IPS DF 19.7 (cell line): ENCODE data around the gene CTSZ.

ENCODE experiments used
- DNase-seq: peaks from one replicate; pipeline ENCODE4 v3.0.0-alpha.2; 2013; ENCODE audit warnings: low read depth, low spot score

The CTSZ gene

DNA sequence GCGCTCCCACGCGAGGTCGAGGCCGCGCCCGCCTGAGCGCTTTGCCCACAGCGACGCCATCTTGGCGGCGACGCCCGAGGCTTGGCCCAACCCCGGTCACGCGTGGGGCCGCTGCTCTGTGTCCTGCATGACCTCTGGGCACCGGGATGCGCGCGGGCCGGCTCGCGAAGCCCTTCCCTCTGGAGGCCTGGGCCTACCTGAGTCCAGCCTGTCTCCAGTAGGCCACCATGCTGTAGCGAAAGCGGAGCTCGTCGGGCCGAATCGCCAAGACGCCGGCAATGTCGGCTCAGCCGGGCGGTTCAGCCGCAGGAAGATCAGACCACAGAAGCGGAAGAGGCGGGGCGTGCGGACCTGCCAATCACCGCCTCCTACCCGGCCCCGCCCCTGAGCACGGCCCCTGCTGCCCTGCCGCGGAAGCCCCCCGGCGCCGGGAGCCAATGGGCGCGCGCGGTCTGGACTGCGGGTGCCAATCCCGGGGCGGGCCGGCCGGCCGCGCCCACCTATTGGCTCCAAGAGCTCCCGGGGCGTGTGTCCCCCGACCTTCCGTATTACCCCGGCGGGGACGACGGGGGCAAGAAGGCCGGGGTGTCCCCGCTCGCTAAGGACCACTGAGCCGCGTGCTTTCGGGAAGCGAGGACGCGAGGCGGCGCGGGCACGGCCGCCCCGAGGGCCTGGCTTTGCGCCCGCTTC, 25.1 kb upstream of the CTSZ start, which contains the start of gene ATP5F1E:
ATP5F1E (minus strand) TSS at position 313 of the 690 bp plus-strand sequence; CDS start at position 229, 84 bp downstream.
- DNase-seq: no peak

DNA sequence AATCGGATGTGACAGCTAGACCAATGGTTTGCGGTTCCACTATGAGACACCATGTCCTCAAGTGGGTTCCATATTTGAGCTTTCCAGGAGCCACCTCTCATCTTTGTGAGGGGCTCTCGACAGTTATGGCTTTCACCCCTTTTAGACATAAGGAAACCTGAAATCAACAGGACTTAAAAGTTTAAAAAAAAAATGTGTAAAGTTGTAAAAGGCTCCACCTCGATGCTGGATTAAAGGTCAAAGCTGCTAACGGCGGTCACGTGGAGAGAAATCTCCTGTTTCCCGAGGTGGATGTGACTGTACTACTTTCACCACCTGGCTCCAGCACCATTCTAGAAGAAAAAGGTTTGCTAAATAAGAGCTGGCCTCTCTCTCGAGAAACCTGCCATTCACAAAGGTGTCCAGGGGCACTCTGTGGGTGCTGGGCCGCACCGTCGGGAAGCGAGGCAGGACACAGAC, 24.5 kb upstream of the CTSZ start:
- no peak for DNase-seq

- DNase-seq: no peak
These were observed 24.0 kb upstream of the CTSZ start for GRCh38 chr20:59030911-59031563.

- DNase-seq: no peak
These were observed 21.8 kb upstream of the CTSZ start for GRCh38 chr20:59028812-59029211.

DNA sequence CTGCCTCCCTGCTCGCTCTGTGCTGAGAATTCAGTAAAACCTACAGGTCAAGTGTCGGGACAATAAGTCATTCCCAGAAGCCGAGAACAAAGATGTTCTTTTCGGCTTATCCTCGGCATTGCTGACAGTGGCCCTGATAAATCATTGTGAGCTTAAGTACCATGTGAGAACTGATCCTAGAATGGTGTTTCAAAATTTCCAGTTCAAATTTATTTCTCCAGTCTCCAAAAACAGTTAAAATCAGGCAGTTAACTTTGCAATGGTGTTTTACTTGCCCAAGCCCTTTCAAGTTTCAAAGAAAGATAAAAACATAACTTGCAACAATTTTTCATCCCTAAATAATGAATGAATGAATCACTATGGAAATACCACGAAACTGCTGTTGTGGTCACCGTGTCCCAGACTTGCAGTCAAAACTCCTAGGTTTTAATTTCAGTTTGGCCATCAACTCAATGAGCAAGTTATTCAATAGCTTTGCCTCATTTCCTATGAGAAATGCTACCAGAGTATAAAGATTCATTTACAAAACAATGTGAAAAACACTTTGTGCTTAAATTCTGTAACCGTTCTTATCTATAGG, 20.8 kb upstream of the CTSZ start:
- no peak for DNase-seq

DNA sequence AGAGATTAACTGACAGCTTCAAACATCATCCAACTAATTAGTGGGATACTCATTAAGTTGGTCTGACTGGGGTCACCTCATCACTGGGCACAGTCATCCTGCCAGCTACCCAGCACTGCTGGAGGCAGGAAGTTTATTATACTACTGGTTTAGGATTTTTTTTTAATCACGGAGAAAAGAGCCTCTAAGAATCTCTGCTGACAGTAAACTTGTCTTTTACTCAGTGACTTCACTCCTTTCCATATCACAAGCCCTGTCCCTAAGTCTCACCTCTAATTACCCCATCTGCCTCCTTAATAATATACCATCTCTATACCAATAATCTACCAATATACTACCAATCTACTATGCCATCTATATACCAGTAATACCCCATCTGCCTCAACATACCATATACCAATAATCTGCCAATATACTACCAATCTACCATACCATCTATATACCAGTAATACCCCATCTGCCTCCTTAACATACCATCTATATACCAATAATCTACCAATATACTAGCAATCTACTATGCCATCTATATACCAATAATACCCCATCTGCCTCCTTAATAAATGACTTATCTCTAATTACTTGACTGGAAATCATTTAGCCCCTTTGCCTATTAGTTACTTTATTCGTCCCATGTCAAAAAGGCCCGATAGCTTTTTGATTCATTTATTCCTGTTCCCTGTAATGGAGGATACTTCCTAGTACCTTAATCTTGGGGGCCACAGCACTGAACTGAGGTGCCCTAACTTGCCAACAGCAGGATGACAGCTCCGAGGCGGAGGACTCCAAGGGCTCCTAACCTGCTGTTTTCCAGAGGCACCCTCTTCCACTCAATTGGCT, 20.1 kb upstream of the CTSZ start:
- DNase-seq: no peak

GRCh38 chr20:59025511-59025910, 18.5 kb upstream of the CTSZ start:
- no peak for DNase-seq

DNA sequence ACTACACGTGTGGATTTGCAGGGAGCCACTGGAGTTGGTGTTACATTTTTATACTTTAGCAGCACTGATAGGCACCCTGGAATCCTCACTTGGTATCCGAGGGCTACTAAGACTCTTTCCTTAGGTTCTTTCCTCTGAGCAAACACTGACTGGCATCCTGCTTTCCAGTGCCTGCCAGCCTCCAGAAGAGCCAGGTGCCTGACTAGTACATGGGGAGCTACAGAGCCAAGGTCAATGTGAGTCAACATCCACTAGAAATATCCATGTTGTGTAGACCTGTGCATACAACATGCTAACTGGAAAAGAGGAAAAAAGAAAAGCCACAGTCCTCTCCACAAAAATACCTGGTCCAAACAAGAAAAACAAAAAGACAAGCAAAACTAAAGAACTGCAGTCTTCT, 18.0 kb upstream of the CTSZ start:
- DNase-seq: no peak

GRCh38 chr20:59024111-59024530, 17.1 kb upstream of the CTSZ start:
- no peak for DNase-seq

DNA sequence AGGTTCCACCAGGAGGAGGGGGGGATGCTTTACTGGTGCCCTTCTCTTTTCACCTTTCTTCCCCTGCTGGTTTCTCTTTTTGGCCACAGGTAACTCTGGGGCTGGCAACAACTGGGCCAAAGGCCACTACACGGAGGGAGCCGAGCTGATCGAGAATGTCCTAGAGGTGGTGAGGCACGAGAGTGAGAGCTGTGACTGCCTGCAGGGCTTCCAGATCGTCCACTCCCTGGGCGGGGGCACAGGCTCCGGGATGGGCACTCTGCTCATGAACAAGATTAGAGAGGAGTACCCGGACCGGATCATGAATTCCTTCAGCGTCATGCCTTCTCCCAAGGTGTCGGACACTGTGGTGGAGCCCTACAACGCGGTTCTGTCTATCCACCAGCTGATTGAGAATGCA, 16.6 kb upstream of the CTSZ start:
- no peak for DNase-seq

- DNase-seq: no peak
These were observed 15.7 kb upstream of the CTSZ start for GRCh38 chr20:59022754-59023153.

DNA sequence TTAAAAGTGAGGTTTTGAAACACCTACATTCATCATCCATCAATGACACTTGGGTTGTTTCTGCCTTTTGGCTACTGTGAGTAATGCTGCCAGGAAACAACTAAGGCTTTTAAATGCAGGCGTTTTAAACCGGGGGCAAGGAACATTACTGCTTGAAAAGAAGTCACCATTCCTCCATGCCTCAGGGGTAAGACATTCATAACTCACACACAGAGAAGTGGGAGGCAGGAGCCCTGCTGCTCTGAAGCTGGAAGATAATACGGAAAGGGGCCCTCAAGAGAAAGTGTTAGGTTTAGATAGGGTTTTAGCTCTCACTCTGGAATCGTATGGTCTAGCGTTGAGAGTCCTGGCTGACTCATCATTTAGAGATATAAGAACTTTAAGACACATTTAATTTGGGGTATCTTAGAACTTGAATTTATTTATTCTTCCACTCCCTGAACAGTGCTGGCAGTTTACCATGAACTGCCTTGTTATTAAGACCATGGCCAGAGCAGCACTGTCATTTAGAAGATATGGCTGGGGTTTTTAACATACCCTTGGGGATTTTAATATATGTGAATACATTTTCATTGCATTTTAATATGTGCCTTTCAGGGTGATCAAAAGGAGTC, 14.0 kb upstream of the CTSZ start:
- DNase-seq: no peak

DNA sequence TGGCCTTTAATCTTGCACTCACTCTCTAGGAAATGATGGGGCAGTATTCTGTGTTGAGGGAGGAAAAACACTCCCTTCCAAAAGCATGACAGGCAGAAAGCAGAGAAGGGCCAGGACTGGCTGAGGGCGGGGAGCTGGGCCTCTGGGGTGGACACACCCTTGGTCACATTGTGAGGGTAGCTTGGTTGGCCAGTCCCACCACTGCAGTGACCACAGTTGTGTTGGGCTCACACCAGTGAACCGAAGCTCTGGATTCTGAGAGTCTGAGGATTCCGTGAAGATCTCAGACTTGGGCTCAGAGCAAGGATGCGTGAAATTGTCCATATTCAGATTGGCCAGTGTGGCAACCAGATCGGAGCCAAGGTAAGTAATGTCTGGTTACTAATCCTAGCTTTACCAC, 12.2 kb upstream of the CTSZ start, which contains the start of gene TUBB1:
TUBB1 (plus strand) TSS at position 213 of the 400 bp plus-strand sequence; CDS start at position 307, 94 bp downstream.
- no peak for DNase-seq

GRCh38 chr20:59018817-59019216, 11.8 kb upstream of the CTSZ start:
- DNase-seq: no peak

DNA sequence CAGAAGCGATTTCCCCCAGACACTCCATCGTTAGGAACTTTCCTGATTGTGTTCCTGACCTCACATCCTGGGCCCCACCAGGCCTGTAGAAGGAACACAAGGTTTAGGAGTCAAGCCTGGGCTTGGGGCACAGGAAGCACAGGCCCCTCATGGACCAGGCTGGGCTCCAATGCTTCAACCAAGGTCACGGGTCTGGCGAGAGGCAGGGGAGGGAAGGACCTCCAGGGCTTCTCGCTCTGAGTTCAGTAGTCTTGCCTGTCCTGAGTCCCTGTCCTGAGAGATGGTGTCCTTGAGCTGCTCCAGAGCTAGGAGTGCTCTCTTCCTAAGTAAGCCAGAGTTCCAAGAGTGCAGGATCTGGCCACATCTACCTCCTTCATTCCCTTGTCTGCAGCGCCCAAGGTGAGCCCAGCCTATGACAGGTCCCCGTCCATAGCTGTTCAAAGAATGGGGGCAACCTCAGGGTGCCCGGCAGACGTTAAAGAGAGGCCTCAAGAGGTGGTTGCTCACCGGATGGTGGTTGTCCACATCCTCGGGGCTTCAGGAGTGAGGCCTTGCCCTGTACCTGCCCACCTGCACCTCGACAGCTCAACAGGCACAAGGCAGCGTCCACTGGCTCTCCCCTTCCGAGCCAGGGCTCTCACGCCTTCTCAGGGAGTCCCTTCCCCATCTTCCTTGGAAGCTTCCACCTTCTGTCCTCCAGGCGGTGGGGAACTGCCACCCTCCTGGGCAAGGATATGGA, 10.6 kb upstream of the CTSZ start:
- DNase-seq: no peak

DNA sequence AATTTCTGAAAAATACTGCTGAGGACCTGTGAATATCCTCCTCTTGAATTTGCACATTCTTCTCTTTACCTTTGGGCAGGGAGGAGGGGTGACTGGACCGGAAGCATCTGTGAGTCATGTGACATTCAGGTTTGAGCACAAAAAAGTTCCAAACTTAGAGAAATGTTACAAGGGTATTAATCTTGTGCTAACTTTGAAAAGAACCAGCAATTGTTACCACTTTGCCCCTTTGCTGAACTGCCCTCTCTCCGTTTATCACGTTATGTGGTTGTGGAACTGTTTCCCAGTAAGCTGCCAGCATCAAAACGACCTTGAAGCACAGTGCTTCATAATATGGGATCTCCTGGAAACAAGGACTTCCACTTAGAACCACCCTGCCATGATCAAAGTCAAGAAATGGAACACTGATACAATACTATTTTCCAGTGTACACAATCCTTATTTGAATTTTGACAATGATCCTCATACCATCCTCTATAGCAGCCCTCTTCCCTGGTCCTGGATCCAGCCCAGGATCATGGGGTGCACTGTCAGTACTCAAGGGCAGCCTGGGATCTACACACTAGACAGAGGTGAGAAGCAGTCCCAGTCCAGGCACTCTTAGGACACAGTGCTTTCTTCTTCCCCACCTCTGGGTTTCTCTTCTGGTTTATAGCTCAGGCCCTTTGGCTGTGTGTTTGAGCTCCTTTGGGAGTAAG, 9.9 kb upstream of the CTSZ start:
- no peak for DNase-seq

DNA sequence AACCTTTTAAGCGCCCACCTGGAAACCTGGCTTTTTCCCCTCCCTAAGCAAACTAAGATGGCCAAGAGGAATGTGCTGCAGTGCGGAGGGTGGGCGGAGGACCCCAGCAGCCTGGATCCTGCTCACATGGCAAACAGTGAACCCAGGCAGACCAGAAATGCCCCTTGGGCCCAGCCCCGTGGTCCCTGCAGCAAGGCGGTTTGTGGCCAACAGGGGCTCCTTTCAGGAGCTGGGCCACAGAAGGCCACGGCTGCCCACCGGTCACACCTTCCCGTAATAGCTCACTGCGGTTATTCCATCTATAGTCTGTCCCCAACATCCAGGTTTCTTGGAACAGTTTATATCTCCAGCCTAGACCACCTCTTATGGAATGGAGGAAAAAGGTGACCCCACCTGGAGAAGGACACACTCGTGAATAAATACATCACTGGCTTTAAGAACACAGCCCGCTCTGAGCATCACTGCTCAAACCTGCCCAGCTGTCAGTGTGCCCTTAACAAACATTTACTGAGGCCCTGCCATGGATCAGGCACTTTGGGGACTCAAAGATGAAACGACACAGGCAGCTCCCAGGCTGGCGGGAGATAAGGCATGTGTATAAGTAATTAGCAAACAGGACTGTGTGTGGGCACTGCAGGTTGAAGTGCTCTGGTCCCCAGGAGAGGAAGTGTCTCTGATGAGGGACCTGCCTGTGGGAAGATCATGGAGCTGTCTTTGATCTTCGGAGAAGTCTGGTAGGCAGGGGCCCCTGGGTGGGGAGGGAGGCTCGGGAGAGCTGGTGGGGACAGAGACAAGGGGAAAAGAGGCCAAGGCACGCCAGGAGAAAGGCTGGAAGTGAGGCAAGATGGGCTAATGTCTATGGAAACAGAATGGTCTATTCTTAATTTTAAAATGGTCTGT, 9.0 kb upstream of the CTSZ start:
- DNase-seq: no peak

DNA sequence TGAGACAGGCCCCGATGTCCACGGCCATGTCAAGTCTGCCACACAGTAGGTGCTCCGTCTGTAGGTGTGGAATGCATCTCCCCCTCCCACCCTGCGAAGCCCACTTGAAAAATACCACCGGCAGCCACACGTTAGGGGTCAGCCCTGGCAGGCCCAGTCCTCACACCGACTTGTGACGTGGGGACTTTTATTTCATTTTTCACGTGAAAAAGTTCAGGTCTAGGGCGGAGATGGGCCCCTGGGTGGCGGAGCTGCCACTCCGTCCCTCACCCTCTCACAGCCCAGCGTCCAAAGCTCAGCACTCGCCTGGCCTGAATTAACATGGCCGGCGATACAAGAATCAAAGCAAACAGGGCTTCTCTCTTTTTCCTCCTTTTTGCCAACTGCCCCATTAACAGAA, 8.4 kb upstream of the CTSZ start:
- DNase-seq: no peak
